Vagina (tissue), 2 donors: ENCODE data around the gene JPT2. TPM values are rescaled to one million over a fixed set of nuclear protein-coding genes. Genes with fewer than 3 reads are reported as not detected.

Experiments
- DNase-seq, 2 donors: peaks; one replicate each; pipeline ENCODE4 v3.0.0-alpha.2; 2017; ENCODE audit errors: extremely low spot score in 2 of 2
- H3K27ac ChIP-seq: fragments of 200-600 bp; sonication (generic); one replicate; pipeline ENCODE4 v1.5.1; 2019
- H3K27me3 ChIP-seq: fragments of 200-600 bp; sonication (generic); one replicate; pipeline ENCODE4 v1.5.1; 2019
- H3K36me3 ChIP-seq, 2 donors: fragments of 200-600 bp; sonication (generic); one replicate each; pipeline ENCODE4 v1.5.1; 2017 to 2019
- H3K4me1 ChIP-seq: fragments of 200-600 bp; sonication (generic); one replicate; pipeline ENCODE4 v1.5.1; 2019
- H3K4me3 ChIP-seq, 2 donors: fragments of 200-600 bp; sonication (generic); 1 replicate in 1 of 2; 2 replicates in 1 of 2; pipeline ENCODE4 v1.5.1; 2016 to 2019
- H3K9me3 ChIP-seq: fragments of 200-600 bp; sonication (generic); one replicate; pipeline ENCODE4 v1.5.1; 2019
- CTCF ChIP-seq, 3 experiments: fragments of 450-650 bp in 2 of 3; fragments of 200-600 bp in 1 of 3; sonication (generic) in 1 of 3; IDR thresholded peaks; one replicate each; pipeline ENCODE4 v1.5.1; 2017 to 2019; ENCODE audit warnings: antibody characterized with exemption in 3 of 3, mild to moderate bottlenecking in 2 of 3, moderate library complexity in 2 of 3
- POLR2A ChIP-seq, 2 donors: fragments of 450-650 bp; IDR thresholded peaks; one replicate each; pipeline ENCODE4 v1.6.1; 2017; ENCODE audit warnings: antibody characterized with exemption in 2 of 2, mild to moderate bottlenecking in 2 of 2, moderate library complexity in 2 of 2
- POLR2AphosphoS5 ChIP-seq, 2 donors: sonication (generic); formaldehyde crosslinking; IDR thresholded peaks; one replicate each; pipeline ENCODE4 v1.9.0; 2017; ENCODE audit warnings: antibody characterized with exemption in 2 of 2, mild to moderate bottlenecking in 2 of 2, low read depth in 1 of 2; ENCODE audit not compliant: insufficient read depth in 1 of 2
- intact Hi-C: fragments of 100-400 bp; cut with DNase I; formaldehyde crosslinking; loops from one replicate; pipeline ENCODE4 v1.15.1; 2023
- total RNA-seq: library from RNA; depleted of rRNA; stranded (reverse); fragments of >200 nt; gene quantifications from one replicate; pipeline ENCODE4 v1.2.3, GENCODE V29; 2016

The JPT2 gene
- total RNA-seq, 1 donor from 2014 or later: 19.9 TPM

- no peaks in the 10 kb centered on the region for H3K9me3 ChIP-seq
- no peak overlapping the region for H3K4me3 ChIP-seq
- H3K27ac ChIP-seq: no peak overlapping the region
- no peak for TF ChIP-seq CTCF (IDR thresholded peaks at IDR 0.05)
- TF ChIP-seq POLR2AphosphoS5 (IDR thresholded peaks at IDR 0.05; ENCODE audit: insufficient read depth in 1 of 2, low read depth in 1 of 2): no peak
- TF ChIP-seq POLR2A (IDR thresholded peaks at IDR 0.05): no peak
- peaks cover 0 to 19% of the 10 kb centered on the region in 2 donors for H3K36me3 ChIP-seq
- H3K4me1 ChIP-seq: no peaks in the 10 kb centered on the region
- no peak for DNase-seq
- no peaks in the 10 kb centered on the region for H3K27me3 ChIP-seq
- intact Hi-C loops: no loop called here
Measured at GRCh38 chr16:1740781-1741490, 62.9 kb downstream of the JPT2 start.

- no peak for DNase-seq
- Histone ChIP-seq H3K27me3 (no peaks in the 10 kb centered on the region), H3K36me3 (peaks cover 0 to 19% of the 10 kb centered on the region in 2 donors), H3K4me3 (no peak overlapping the region), H3K27ac (no peak overlapping the region), H3K4me1 (no peaks in the 10 kb centered on the region), H3K9me3 (no peaks in the 10 kb centered on the region)
- intact Hi-C loops: no loop called here
- TF ChIP-seq POLR2AphosphoS5 (IDR thresholded peaks at IDR 0.05; ENCODE audit: insufficient read depth in 1 of 2, low read depth in 1 of 2) (no peak), CTCF (IDR thresholded peaks at IDR 0.05) (no peak), POLR2A (IDR thresholded peaks at IDR 0.05) (no peak)
Measured at GRCh38 chr16:1741553-1742165, 63.6 kb downstream of the JPT2 start.

- Histone ChIP-seq H3K36me3 (peaks cover 0 to 36% of the 10 kb centered on the region in 2 donors), H3K4me3 (no peak overlapping the region), H3K27ac (no peak overlapping the region), H3K9me3 (no peaks in the 10 kb centered on the region), H3K27me3 (no peaks in the 10 kb centered on the region), H3K4me1 (no peaks in the 10 kb centered on the region)
- no peak for DNase-seq
- intact Hi-C loops: no loop called here
- TF ChIP-seq CTCF (IDR thresholded peaks at IDR 0.05) (no peak), POLR2A (IDR thresholded peaks at IDR 0.05) (no peak), POLR2AphosphoS5 (IDR thresholded peaks at IDR 0.05; ENCODE audit: insufficient read depth in 1 of 2, low read depth in 1 of 2) (no peak)
Measured at GRCh38 chr16:1743376-1744337, 65.6 kb downstream of the JPT2 start.

- H3K36me3 ChIP-seq: peaks cover 0 to 41% of the 10 kb centered on the region in 2 donors
- TF ChIP-seq CTCF (IDR thresholded peaks at IDR 0.05): no peak
- TF ChIP-seq POLR2AphosphoS5 (IDR thresholded peaks at IDR 0.05; ENCODE audit: insufficient read depth in 1 of 2, low read depth in 1 of 2): no peak
- TF ChIP-seq POLR2A (IDR thresholded peaks at IDR 0.05): no peak
- no peaks in the 10 kb centered on the region for H3K4me1 ChIP-seq
- DNase-seq: no peak
- no peak overlapping the region for H3K4me3 ChIP-seq
- no peaks in the 10 kb centered on the region for H3K27me3 ChIP-seq
- no peaks in the 10 kb centered on the region for H3K9me3 ChIP-seq
- H3K27ac ChIP-seq: no peak overlapping the region
- intact Hi-C loops: no loop called here
Measured at GRCh38 chr16:1744338-1744840, 66.3 kb downstream of the JPT2 start.
